GM12891 (cell line): Measurements from ENCODE around the gene CD69.

Source experiments
- POLR2A ChIP-seq: IDR thresholded peaks from 2 replicates; pipeline ENCODE4 v1.6.1; 2011; ENCODE audit warnings: low read depth, low read length, control low read depth
- POLR2AphosphoS5 ChIP-seq: IDR thresholded peaks from 2 replicates; pipeline ENCODE4 v1.6.1; 2011; ENCODE audit warnings: low read depth, low read length, control low read depth

DNA sequence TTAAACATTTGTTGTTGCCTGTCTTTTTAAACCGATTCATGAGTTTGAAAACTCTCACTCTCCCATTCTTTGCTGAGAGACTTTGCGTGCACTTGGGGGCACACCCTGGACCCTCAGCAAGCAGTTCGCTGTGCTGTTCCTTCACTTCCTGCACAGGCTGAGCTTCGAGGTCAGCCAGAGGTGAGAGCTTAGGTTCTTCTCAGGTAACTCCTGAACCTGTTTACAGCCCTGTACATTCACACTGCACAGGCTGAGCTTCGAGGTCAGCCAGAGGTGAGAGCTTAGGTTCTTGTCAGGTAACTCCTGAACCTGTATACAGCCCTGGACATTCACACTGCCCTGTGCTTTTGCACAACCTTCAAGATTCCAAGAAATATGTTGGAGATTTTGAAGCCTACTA, 18.0 kb downstream of the CD69 start:
- no peak for TF ChIP-seq POLR2A
- no peak for TF ChIP-seq POLR2AphosphoS5
